GM12878 (cell line): ENCODE data around the gene BZW1. TPM values are rescaled to one million over a fixed set of nuclear protein-coding genes. Genes with fewer than 3 reads are reported as not detected.

ENCODE experiments used
- ATAC-seq: fragments of 200-7000 bp; cut with Tn5 transposase; 3 replicates; pipeline ENCODE4 v1.9.1; 2020; ENCODE audit warnings: mild to moderate bottlenecking, moderate library complexity
- BruUV-seq: library from RNA; stranded (reverse); fragments of 400-500 nt; replicated peaks from 2 replicates; lab custom pipeline; 2021; lab: Mats Ljungman, UMichigan
- CTCF ChIA-PET: fragments of 300-600 bp; sonication (Branson Sonifier 250); formaldehyde crosslinking; extraction: SDS; loops from one replicate; lab custom pipeline; 2021; ENCODE audit warnings: inconsistent platforms; lab: Yijun Ruan, JAX
- POLR2A ChIA-PET: fragments of 350-600 bp; formaldehyde crosslinking; extraction: SDS; loops from one replicate; lab custom pipeline; 2021; ENCODE audit warnings: inconsistent platforms; lab: Charles Lee
- RAD21 ChIA-PET: fragments of 300-600 bp; sonication (Branson Sonifier 250); formaldehyde crosslinking; loops from one replicate; lab custom pipeline; 2023; ENCODE audit warnings: antibody characterized with exemption; ENCODE audit not compliant: unreplicated experiment; lab: Charles Lee
- SMC1A ChIA-PET: fragments of 300-600 bp; sonication (Branson Sonifier 250); formaldehyde crosslinking; loops from one replicate; lab custom pipeline; 2023; ENCODE audit not compliant: unreplicated experiment, uncharacterized antibody; lab: Charles Lee
- DNase-seq: peaks from one replicate; pipeline ENCODE4 v3.0.0-alpha.2; 2011; ENCODE audit warnings: low read depth, low spot score
- FAIRE-seq: peaks from 3 replicates; lab custom pipeline; 2011; peaks lifted over from hg19 to GRCh38; lab: Jason Lieb, UNC
- H2AFZ ChIP-seq: 2 replicates; pipeline ENCODE4 v1.6.0; 2011; ENCODE audit warnings: low read depth, low read length, control low read depth; ENCODE audit not compliant: control insufficient read depth
- H3K27ac ChIP-seq: 2 replicates; pipeline ENCODE4 v1.5.1; 2011; ENCODE audit warnings: control low read depth; ENCODE audit not compliant: control insufficient read depth, insufficient read depth
- H3K27me3 ChIP-seq, 2 experiments: replicated peaks in 1 of 2; 2 replicates each; pipeline versions ENCODE4 v1.6.0 to v1.6.1; 2011; ENCODE audit warnings: low read length in 1 of 2; ENCODE audit not compliant: control insufficient read depth in 2 of 2, insufficient read depth in 2 of 2
- H3K36me3 ChIP-seq, 2 experiments: 2 replicates each; pipeline ENCODE4 v1.5.1; 2011; ENCODE audit warnings: low read length in 1 of 2; ENCODE audit not compliant: control insufficient read depth in 2 of 2, insufficient read depth in 2 of 2
- H3K4me1 ChIP-seq: 2 replicates; pipeline ENCODE4 v1.6.1; 2011; ENCODE audit warnings: mild to moderate bottlenecking, low read length, moderate library complexity, mixed read lengths; ENCODE audit not compliant: control insufficient read depth, insufficient read depth
- H3K4me2 ChIP-seq: 2 replicates; pipeline ENCODE4 v1.6.0; 2011; ENCODE audit warnings: control low read depth; ENCODE audit not compliant: control insufficient read depth, insufficient read depth
- H3K4me3 ChIP-seq: fragments of 200-600 bp; sonication (generic); 2 replicates; pipeline ENCODE4 v1.5.1; 2016
- H3K79me2 ChIP-seq: 2 replicates; pipeline ENCODE4 v1.6.0; 2011; ENCODE audit warnings: low read length; ENCODE audit not compliant: control insufficient read depth, insufficient read depth
- H3K9ac ChIP-seq: 2 replicates; pipeline ENCODE4 v1.8.0; 2011; ENCODE audit warnings: low read length, control low read depth, mixed read lengths; ENCODE audit not compliant: control insufficient read depth, insufficient read depth
- H3K9me3 ChIP-seq: replicated peaks from 3 replicates; pipeline ENCODE4 v1.5.1; 2011; ENCODE audit warnings: mild to moderate bottlenecking, low read length; ENCODE audit not compliant: control insufficient read depth, insufficient read depth
- H4K20me1 ChIP-seq: 2 replicates; pipeline ENCODE4 v1.6.0; 2011; ENCODE audit not compliant: control insufficient read depth, insufficient read depth
- BCL11A ChIP-seq: IDR thresholded peaks from 2 replicates; pipeline ENCODE4 v1.6.1; 2011; ENCODE audit warnings: low read depth, low read length
- CBFB ChIP-seq: IDR thresholded peaks from 2 replicates; pipeline ENCODE4 v1.6.1; 2016; ENCODE audit warnings: antibody characterized with exemption, low read depth
- DPF2 ChIP-seq: fragments of 450-650 bp; IDR thresholded peaks from 2 replicates; pipeline ENCODE4 v1.6.1; 2017; ENCODE audit warnings: mild to moderate bottlenecking
- ETV6 ChIP-seq, 2 experiments: fragments of 450-650 bp in 1 of 2; IDR thresholded peaks in 1 of 2; conservative IDR thresholded peaks in 1 of 2; 2 replicates each; pipeline ENCODE4 v1.6.1; 2014; ENCODE audit warnings: antibody characterized with exemption in 1 of 2, borderline replicate concordance in 1 of 2, low read depth in 1 of 2, mild to moderate bottlenecking in 1 of 2, moderate library complexity in 1 of 2
- FOS ChIP-seq: IDR thresholded peaks from 3 replicates; pipeline ENCODE4 v1.6.1; 2011; ENCODE audit warnings: borderline replicate concordance; ENCODE audit not compliant: insufficient read length; ENCODE audit errors: extremely low read depth
- MTA3 ChIP-seq: IDR thresholded peaks from 2 replicates; pipeline ENCODE4 v1.6.1; 2012; ENCODE audit warnings: low read length, inconsistent platforms, borderline replicate concordance
- NFXL1 ChIP-seq: fragments of 450-650 bp; IDR thresholded peaks from 2 replicates; pipeline ENCODE4 v1.6.1; 2017; ENCODE audit warnings: antibody characterized with exemption, mild to moderate bottlenecking, borderline replicate concordance
- POLR2AphosphoS2 ChIP-seq: IDR thresholded peaks from 2 replicates; pipeline ENCODE4 v1.6.1; 2011; ENCODE audit warnings: low read depth, mild to moderate bottlenecking, low read length, improper control_type of control experiment, moderate library complexity
- RAD21 ChIP-seq: IDR thresholded peaks from 2 replicates; pipeline ENCODE4 v1.6.1; 2011; ENCODE audit warnings: mild to moderate bottlenecking, low read depth, low read length, moderate library complexity; ENCODE audit not compliant: insufficient read depth
- RCOR1 ChIP-seq: conservative IDR thresholded peaks from 2 replicates; pipeline ENCODE4 v1.6.1; 2012; ENCODE audit warnings: low read depth, low read length, improper control_type of control experiment
- TCF12 ChIP-seq: IDR thresholded peaks from 2 replicates; pipeline ENCODE4 v1.6.1; 2011; ENCODE audit warnings: low read depth, mild to moderate bottlenecking, low read length
- ZSCAN29 ChIP-seq: fragments of 450-650 bp; IDR thresholded peaks from 2 replicates; pipeline ENCODE4 v1.6.1; 2017; ENCODE audit warnings: mild to moderate bottlenecking, moderate library complexity
- WGBS: methylation state at CpG from one replicate; pipeline ENCODE4 v1.1.6; 2016; ENCODE audit warnings: low lambda C conversion rate; ENCODE audit not compliant: insufficient replicate concordance, insufficient coverage; ENCODE audit errors: missing lambda C conversion rate; 5-methylcytosine and 5-hydroxymethylcytosine counted together
- in situ Hi-C: fragments of 300-500 bp; cut with MboI; formaldehyde crosslinking; loops from 9 replicates; pipeline ENCODE4 v1.14.3; 2018; ENCODE audit warnings: mixed read lengths
- intact Hi-C: fragments of 100-400 bp; cut with micrococcal nuclease; formaldehyde crosslinking; loops from one replicate; pipeline ENCODE4 v1.14.2; 2022; ENCODE audit not compliant: unreplicated experiment
- polyA plus RNA-seq, 11 experiments: library from polyadenylated mRNA; depleted of rRNA in 4 of 11; unstranded in 6 of 11; stranded (reverse) in 5 of 11; fragments of >200 nt; fragmentation: Nextera tagmentation in 4 of 11; fragmentation: Illumina TruSeq in 1 of 11; extraction: Ambion mirVana in 4 of 11; extraction: Trizol in 1 of 11; gene quantifications; 1 replicate in 1 of 11; 2 replicates in 10 of 11; pipeline versions ENCODE4 v1.2.1 to v1.2.3, GENCODE V29; 2011 to 2016; ENCODE audit warnings: inconsistent platforms in 2 of 11, missing spikeins in 2 of 11, low read depth in 1 of 11
- total RNA-seq, 4 experiments: library from RNA; depleted of rRNA in 3 of 4; stranded (reverse); fragments of >200 nt in 3 of 4; fragmentation: Illumina TruSeq in 1 of 4; extraction: Trizol in 1 of 4; gene quantifications; 2 replicates each; pipeline versions ENCODE4 v1.2.1 to v1.2.3, GENCODE V29; 2013 to 2021
- TF ChIP-seq, protein P1 (sequence below): fragments of 150-350 bp; IDR thresholded peaks from 2 replicates; pipeline ENCODE4 v1.6.1; 2014; ENCODE audit warnings: mild to moderate bottlenecking, low read depth, low read length
- TF ChIP-seq, protein P2 (sequence below): IDR thresholded peaks from 2 replicates; pipeline ENCODE4 v1.6.1; 2012; ENCODE audit warnings: low read depth, low read length, improper control_type of control experiment
- TF ChIP-seq, protein P3 (sequence below): fragments of 450-650 bp; conservative IDR thresholded peaks from 2 replicates; pipeline ENCODE4 v1.6.1; 2017; ENCODE audit warnings: mild to moderate bottlenecking, moderate library complexity
- TF ChIP-seq, protein P4 (sequence below): IDR thresholded peaks from 2 replicates; pipeline ENCODE4 v1.6.1; 2011; ENCODE audit warnings: borderline replicate concordance, low read depth, mild to moderate bottlenecking, moderate library complexity, low read length; ENCODE audit not compliant: insufficient read depth, poor library complexity, severe bottlenecking

The BZW1 gene
- total and polyA plus RNA-seq, 10 of the 15 experiments (the other 5 are each of a cell fraction or from before 2014, with no cell fraction given) = 186 to 349 (median 269) TPM

DNA sequence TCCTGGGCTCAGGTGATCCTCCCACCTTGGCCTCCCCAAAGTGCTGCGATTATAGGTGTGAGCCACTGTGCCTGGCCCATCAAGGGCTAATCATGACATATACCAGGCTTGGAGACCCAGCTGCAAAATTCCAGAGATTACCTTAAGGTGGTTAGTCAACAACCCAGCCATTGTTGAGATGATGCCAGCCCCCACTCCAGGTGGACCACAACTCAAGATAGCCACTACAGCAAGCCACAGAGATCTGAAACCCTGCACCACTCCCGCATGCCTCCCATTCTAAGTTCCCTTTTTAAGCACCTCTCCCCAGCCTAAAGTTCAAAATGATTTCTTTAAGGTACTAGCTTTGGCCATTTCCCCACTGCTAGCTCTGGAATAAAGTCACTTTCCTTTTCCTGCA is 57.3 kb downstream of the BZW1 start:
- DNase-seq (no peak), ATAC-seq (no peak), FAIRE-seq (no peak)
- no peak overlapping the region for H3K9ac ChIP-seq
- no peaks in the 10 kb centered on the region for H3K27me3 ChIP-seq
- peaks cover 1 to 3% of the 10 kb centered on the region in 2 experiments for H3K36me3 ChIP-seq
- no peaks in the 10 kb centered on the region for H4K20me1 ChIP-seq
- no peak overlapping the region for H2AFZ ChIP-seq
- H3K4me3 ChIP-seq = no peak overlapping the region
- no peak overlapping the region for H3K27ac ChIP-seq
- ChIA-PET CTCF (interaction anchor here (0.6 kb wide), 1 partner anchor 115 kb away, joined by 3 read pairs; no protein-coding TSS in a partner anchor), POLR2A (interaction anchor here (0.6 to 1.9 kb wide), 3 partner anchors 13 to 911 kb away, joined by 8 to 11 read pairs (median 11); no protein-coding TSS in a partner anchor), RAD21 (no interaction called here), SMC1A (no interaction called here)
- H3K4me1 ChIP-seq = no peaks in the 10 kb centered on the region
- intact Hi-C loops (loop anchor here (10.0 kb wide), 1 partner anchor 1506 kb away; the partner anchor contains the start of gene BMPR2), in situ Hi-C loops (no loop called here)
- no peaks in the 10 kb centered on the region for H3K9me3 ChIP-seq
- 70% methylated on average over 2 of the region's 2 CpGs for WGBS
- H3K4me2 ChIP-seq = no peak overlapping the region
- H3K79me2 ChIP-seq = peaks cover 5% of the 10 kb centered on the region
- no TSS peak for BruUV-seq
- no peak for TF ChIP-seq RCOR1
- no peak for TF ChIP-seq TCF12
- TF ChIP-seq POLR2AphosphoS2 = no peak
- TF ChIP-seq NFXL1 = no peak
- TF ChIP-seq, protein P1, sequence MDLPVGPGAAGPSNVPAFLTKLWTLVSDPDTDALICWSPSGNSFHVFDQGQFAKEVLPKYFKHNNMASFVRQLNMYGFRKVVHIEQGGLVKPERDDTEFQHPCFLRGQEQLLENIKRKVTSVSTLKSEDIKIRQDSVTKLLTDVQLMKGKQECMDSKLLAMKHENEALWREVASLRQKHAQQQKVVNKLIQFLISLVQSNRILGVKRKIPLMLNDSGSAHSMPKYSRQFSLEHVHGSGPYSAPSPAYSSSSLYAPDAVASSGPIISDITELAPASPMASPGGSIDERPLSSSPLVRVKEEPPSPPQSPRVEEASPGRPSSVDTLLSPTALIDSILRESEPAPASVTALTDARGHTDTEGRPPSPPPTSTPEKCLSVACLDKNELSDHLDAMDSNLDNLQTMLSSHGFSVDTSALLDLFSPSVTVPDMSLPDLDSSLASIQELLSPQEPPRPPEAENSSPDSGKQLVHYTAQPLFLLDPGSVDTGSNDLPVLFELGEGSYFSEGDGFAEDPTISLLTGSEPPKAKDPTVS = no peak
- TF ChIP-seq, protein P2, sequence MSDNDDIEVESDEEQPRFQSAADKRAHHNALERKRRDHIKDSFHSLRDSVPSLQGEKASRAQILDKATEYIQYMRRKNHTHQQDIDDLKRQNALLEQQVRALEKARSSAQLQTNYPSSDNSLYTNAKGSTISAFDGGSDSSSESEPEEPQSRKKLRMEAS = no peak
- TF ChIP-seq FOS = no peak
- TF ChIP-seq ZSCAN29 = no peak
- TF ChIP-seq, protein P3, sequence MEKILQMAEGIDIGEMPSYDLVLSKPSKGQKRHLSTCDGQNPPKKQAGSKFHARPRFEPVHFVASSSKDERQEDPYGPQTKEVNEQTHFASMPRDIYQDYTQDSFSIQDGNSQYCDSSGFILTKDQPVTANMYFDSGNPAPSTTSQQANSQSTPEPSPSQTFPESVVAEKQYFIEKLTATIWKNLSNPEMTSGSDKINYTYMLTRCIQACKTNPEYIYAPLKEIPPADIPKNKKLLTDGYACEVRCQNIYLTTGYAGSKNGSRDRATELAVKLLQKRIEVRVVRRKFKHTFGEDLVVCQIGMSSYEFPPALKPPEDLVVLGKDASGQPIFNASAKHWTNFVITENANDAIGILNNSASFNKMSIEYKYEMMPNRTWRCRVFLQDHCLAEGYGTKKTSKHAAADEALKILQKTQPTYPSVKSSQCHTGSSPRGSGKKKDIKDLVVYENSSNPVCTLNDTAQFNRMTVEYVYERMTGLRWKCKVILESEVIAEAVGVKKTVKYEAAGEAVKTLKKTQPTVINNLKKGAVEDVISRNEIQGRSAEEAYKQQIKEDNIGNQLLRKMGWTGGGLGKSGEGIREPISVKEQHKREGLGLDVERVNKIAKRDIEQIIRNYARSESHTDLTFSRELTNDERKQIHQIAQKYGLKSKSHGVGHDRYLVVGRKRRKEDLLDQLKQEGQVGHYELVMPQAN = no peak
- TF ChIP-seq BCL11A = no peak
- TF ChIP-seq CBFB = no peak
- TF ChIP-seq MTA3 = no peak
- no peak for TF ChIP-seq RAD21
- no peak for TF ChIP-seq ETV6 (conservative IDR thresholded peaks at IDR 0.05 in 1 of 2, IDR thresholded peaks at IDR 0.05 in 1 of 2; ENCODE audit: borderline replicate concordance in 1 of 2, low read depth in 1 of 2)
- TF ChIP-seq, protein P4, sequence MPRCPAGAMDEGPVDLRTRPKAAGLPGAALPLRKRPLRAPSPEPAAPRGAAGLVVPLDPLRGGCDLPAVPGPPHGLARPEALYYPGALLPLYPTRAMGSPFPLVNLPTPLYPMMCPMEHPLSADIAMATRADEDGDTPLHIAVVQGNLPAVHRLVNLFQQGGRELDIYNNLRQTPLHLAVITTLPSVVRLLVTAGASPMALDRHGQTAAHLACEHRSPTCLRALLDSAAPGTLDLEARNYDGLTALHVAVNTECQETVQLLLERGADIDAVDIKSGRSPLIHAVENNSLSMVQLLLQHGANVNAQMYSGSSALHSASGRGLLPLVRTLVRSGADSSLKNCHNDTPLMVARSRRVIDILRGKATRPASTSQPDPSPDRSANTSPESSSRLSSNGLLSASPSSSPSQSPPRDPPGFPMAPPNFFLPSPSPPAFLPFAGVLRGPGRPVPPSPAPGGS = no peak
- TF ChIP-seq DPF2 = no peak
